Measurements from ENCODE around the gene SEMA6C. TPM values are rescaled to one million over a fixed set of nuclear protein-coding genes. Genes with fewer than 3 reads are reported as not detected.

The SEMA6C gene
- total and polyA plus RNA-seq, 2 of the 13 experiments (the other 11 are each of a cell fraction or from before 2014, with no cell fraction given) = 1.4 to 2.9 TPM

DNA sequence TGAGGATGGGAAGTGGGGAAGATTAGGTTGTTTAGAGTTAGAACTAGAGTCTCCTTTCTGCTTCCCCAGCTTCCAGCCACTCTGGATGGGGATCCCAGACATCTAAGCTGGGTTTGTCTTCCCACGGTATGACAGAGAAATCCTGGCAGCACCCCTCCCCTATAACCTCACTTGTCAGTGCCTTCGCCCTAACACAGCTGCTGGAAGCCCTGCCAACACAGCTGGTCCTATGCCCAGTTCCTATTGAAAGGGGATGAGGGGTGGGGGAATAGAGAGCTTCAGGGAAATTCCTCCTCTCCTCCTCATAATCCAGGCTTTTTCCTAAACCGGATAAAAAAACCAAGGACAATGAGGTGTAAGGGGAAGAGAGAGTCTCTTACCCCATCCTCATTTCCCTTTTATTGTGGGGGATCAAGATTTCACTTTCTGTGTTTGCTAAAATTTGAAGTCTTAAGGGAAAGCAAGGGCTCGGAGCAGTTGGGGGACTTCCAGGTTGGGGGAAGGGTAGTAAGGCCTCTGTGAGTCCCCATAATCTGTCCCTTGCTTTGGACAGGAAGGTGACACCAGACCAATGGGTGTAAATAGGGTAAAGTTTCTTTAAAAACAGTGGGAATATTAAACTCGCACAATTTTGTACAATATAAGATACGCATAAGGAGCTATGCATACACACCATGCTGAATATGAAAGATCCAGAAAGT, 28.8 kb upstream of the SEMA6C start:
- Histone ChIP-seq H3K27ac (ENCODE audit: extremely low read length, insufficient read depth, low read length) (no peak overlapping the region), H3K36me3 (replicated peaks in 1 of 2; ENCODE audit: control insufficient read depth in 1 of 2, insufficient read depth in 2 of 2, low read length in 2 of 2) (peaks cover 6 to 37% of the 10 kb centered on the region in 2 experiments), H4K20me1 (ENCODE audit: insufficient read depth, low read length) (no peaks in the 10 kb centered on the region), H3K4me2 (ENCODE audit: low read depth, low read length) (no peak overlapping the region), H3K4me1 (ENCODE audit: insufficient read depth, low read length) (no peaks in the 10 kb centered on the region), H3K9ac (ENCODE audit: insufficient read depth, low read depth, low read length) (no peak overlapping the region), H2AFZ (ENCODE audit: low read length) (no peak overlapping the region), H3K79me2 (ENCODE audit: insufficient read depth, low read length) (no peaks in the 10 kb centered on the region), H3K4me3 (replicated peaks in 1 of 3; ENCODE audit: insufficient read depth in 1 of 3, low read depth in 2 of 3, low read length in 3 of 3) (no peak overlapping the region), H3K9me3 (ENCODE audit: low read length) (no peaks in the 10 kb centered on the region), H3K27me3 (ENCODE audit: control insufficient read depth in 1 of 2, insufficient read depth in 2 of 2, low read length in 2 of 2) (no peaks in the 10 kb centered on the region)
- POLR2A ChIA-PET = no interaction called here
- no peak for ATAC-seq
- FAIRE-seq = no peak
- WGBS (ENCODE audit: low lambda C conversion rate) = 97% methylated on average over 6 of the region's 6 CpGs
- TF ChIP-seq SMARCC2 (IDR thresholded peaks at IDR 0.05) = no peak
- CTCF ChIA-PET (ENCODE audit: low intra/inter-chr PET ratio, low total read pairs) = no interaction called here
- in situ Hi-C loops (cut with HindIII; ENCODE audit: extremely low pct_ligation_motif_present, low pct_unique_long_range_greater_than_20kb) = no loop called here
- no TSS peak for BruUV-seq (replicated peaks)
- intact Hi-C loops (cut with micrococcal nuclease; ENCODE audit: unreplicated experiment) = no loop called here
- no peak for DNase-seq (ENCODE audit: low spot score)

GRCh38 chr1:151171190-151171589, 24.8 kb upstream of the SEMA6C start:
- FAIRE-seq (no peak), ATAC-seq (no peak), DNase-seq (ENCODE audit: low spot score) (no peak)
- H3K27ac ChIP-seq (ENCODE audit: extremely low read length, insufficient read depth, low read length) = no peak overlapping the region
- peaks cover 11% of the 10 kb centered on the region for H3K79me2 ChIP-seq (ENCODE audit: insufficient read depth, low read length)
- no TSS peak for BruUV-seq (replicated peaks)
- no peaks in the 10 kb centered on the region for H3K9me3 ChIP-seq (ENCODE audit: low read length)
- POLR2A ChIA-PET = interaction anchor here (2.1 kb wide), 1 partner anchor 18 kb away, joined by 6 read pairs; the partner anchor contains the start of gene VPS72
- CTCF ChIA-PET (ENCODE audit: low intra/inter-chr PET ratio, low total read pairs) = no interaction called here
- H3K4me1 ChIP-seq (ENCODE audit: insufficient read depth, low read length) = peaks cover 14% of the 10 kb centered on the region
- intact Hi-C loops (cut with micrococcal nuclease; ENCODE audit: unreplicated experiment) (no loop called here), in situ Hi-C loops (cut with HindIII; ENCODE audit: extremely low pct_ligation_motif_present, low pct_unique_long_range_greater_than_20kb) (no loop called here)
- no peak overlapping the region for H2AFZ ChIP-seq (ENCODE audit: low read length)
- H3K27me3 ChIP-seq (ENCODE audit: control insufficient read depth in 1 of 2, insufficient read depth in 2 of 2, low read length in 2 of 2) = no peaks in the 10 kb centered on the region; a peak in 2 of 5 replicates
- H4K20me1 ChIP-seq (ENCODE audit: insufficient read depth, low read length) = no peaks in the 10 kb centered on the region
- no peak overlapping the region for H3K4me3 ChIP-seq (replicated peaks in 1 of 3; ENCODE audit: insufficient read depth in 1 of 3, low read depth in 2 of 3, low read length in 3 of 3)
- H3K9ac ChIP-seq (ENCODE audit: insufficient read depth, low read depth, low read length) = no peak overlapping the region
- 95% methylated on average over 5 of the region's 5 CpGs for WGBS (ENCODE audit: low lambda C conversion rate)
- TF ChIP-seq, protein P1, sequence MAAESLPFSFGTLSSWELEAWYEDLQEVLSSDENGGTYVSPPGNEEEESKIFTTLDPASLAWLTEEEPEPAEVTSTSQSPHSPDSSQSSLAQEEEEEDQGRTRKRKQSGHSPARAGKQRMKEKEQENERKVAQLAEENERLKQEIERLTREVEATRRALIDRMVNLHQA (CRISPR knock-in tag; IDR thresholded peaks at IDR 0.05) = no peak
- TF ChIP-seq ZBTB46 (CRISPR knock-in tag; IDR thresholded peaks at IDR 0.05; ENCODE audit: borderline replicate concordance) (no peak), ZSCAN21 (CRISPR knock-in tag; IDR thresholded peaks at IDR 0.05; ENCODE audit: borderline replicate concordance) (no peak), TBP (CRISPR knock-in tag; IDR thresholded peaks at IDR 0.05) (no peak), SYNCRIP (IDR thresholded peaks at IDR 0.05; ENCODE audit: insufficient read depth, low read depth, low read length) (no peak), ZNF414 (CRISPR knock-in tag; IDR thresholded peaks at IDR 0.05) (no peak), SIN3A (IDR thresholded peaks at IDR 0.05; ENCODE audit: borderline replicate concordance, low read depth, low read length) (no peak), ZSCAN5A (CRISPR knock-in tag; IDR thresholded peaks at IDR 0.05; ENCODE audit: borderline replicate concordance) (no peak), THYN1 (CRISPR knock-in tag; IDR thresholded peaks at IDR 0.05; ENCODE audit: borderline replicate concordance, low read depth) (no peak), ARNTL (CRISPR knock-in tag; IDR thresholded peaks at IDR 0.05) (no peak), CENPX (CRISPR knock-in tag; IDR thresholded peaks at IDR 0.05) (no peak)
- H3K4me2 ChIP-seq (ENCODE audit: low read depth, low read length) = no peak overlapping the region
- peaks cover 4 to 11% of the 10 kb centered on the region in 2 experiments; a peak in 3 of 5 replicates for H3K36me3 ChIP-seq (replicated peaks in 1 of 2; ENCODE audit: control insufficient read depth in 1 of 2, insufficient read depth in 2 of 2, low read length in 2 of 2)
